Stimulated activated CD8-positive, alpha-beta memory T cell treated with anti-CD3 and anti-CD28 coated beads, Interleukin-12 subunit alpha, Interleukin-12 subunit beta, amount 100 ng/mL, for 24 hours (primary cell): ENCODE measurements around the gene TMC3.
"Not testable (repeated sequence)": the region's sequence is repeated elsewhere in the genome, so short reads cannot be mapped to it uniquely, and the experiment has no call there.

Source experiments
- DNase-seq: peaks from one replicate; pipeline ENCODE4 v3.0.0-alpha.2; 2020; ENCODE audit errors: extremely low read depth

TMC3 gene

GRCh38 chr15:81373775-81374395 lies at the start of gene TMC3:
Gene TMC3 (minus strand): TSS chr15:81374213. CDS start chr15:81374077, 136 bp downstream.
- no peak for DNase-seq

GRCh38 chr15:81421461-81421860 lies 47.4 kb upstream of the TMC3 start:
- DNase-seq, result no peak

- no peak for DNase-seq
Observed at GRCh38 chr15:81419332-81419943, 45.4 kb upstream of the TMC3 start.

GRCh38 chr15:81418891-81419290 lies 44.9 kb upstream of the TMC3 start:
- DNase-seq, result no peak

GRCh38 chr15:81418444-81418843 lies 44.4 kb upstream of the TMC3 start:
- no peak for DNase-seq

GRCh38 chr15:81414274-81414968 lies 40.4 kb upstream of the TMC3 start:
- not testable (repeated sequence) for DNase-seq

GRCh38 chr15:81413851-81414250 lies 39.8 kb upstream of the TMC3 start:
- no peak for DNase-seq

GRCh38 chr15:81411969-81412633 lies 38.1 kb upstream of the TMC3 start:
- no peak for DNase-seq

- DNase-seq, result no peak
Observed at GRCh38 chr15:81411051-81411450, 37.0 kb upstream of the TMC3 start.

- no peak for DNase-seq
Observed at GRCh38 chr15:81410318-81410753, 36.3 kb upstream of the TMC3 start.

- no peak for DNase-seq
Observed at GRCh38 chr15:81407718-81408117, 33.7 kb upstream of the TMC3 start.

GRCh38 chr15:81407176-81407575 lies 33.2 kb upstream of the TMC3 start:
- no peak for DNase-seq

- DNase-seq, result no peak
Observed at GRCh38 chr15:81400640-81401236, 26.7 kb upstream of the TMC3 start.

GRCh38 chr15:81398910-81399551 lies 25.0 kb upstream of the TMC3 start:
- no peak for DNase-seq

- DNase-seq, result no peak
Observed at GRCh38 chr15:81398456-81398855, 24.4 kb upstream of the TMC3 start.

- no peak for DNase-seq
Observed at GRCh38 chr15:81394603-81395002, 20.6 kb upstream of the TMC3 start.

GRCh38 chr15:81391657-81392056 lies 17.6 kb upstream of the TMC3 start:
- DNase-seq, result no peak

GRCh38 chr15:81388436-81388770 lies 14.4 kb upstream of the TMC3 start:
- DNase-seq, result no peak

- DNase-seq, result no peak
Observed at GRCh38 chr15:81387621-81388435, 13.8 kb upstream of the TMC3 start.

- no peak for DNase-seq
Observed at GRCh38 chr15:81386947-81387346, 12.9 kb upstream of the TMC3 start.

- DNase-seq, result no peak
Observed at GRCh38 chr15:81385721-81386076, 11.7 kb upstream of the TMC3 start.
